Lung (tissue), 12 donors: ENCODE measurements around the gene MACROH2A1. TPM values are rescaled to one million over a fixed set of nuclear protein-coding genes. Genes with fewer than 3 reads are reported as not detected.

Experiments
- ATAC-seq: fragments of 200-7000 bp; cut with Tn5 transposase; one replicate; pipeline ENCODE4 v1.9.1; 2020; ENCODE audit warnings: moderate number of reproducible peaks; ENCODE audit not compliant: insufficient read depth, low FRiP score
- DNase-seq, 3 donors: peaks; one replicate each; pipeline ENCODE4 v3.0.0-alpha.2; 2013 to 2017
- H3K27ac ChIP-seq, 2 donors: one replicate each; pipeline ENCODE4 v1.5.1; 2013; ENCODE audit warnings: mild to moderate bottlenecking in 2 of 2, moderate library complexity in 2 of 2, control low read depth in 1 of 2, inconsistent platforms in 1 of 2, low read depth in 1 of 2, low read length in 1 of 2
- H3K27me3 ChIP-seq, 3 donors: one replicate each; pipeline ENCODE4 v1.5.1; 2013; ENCODE audit warnings: low read length in 2 of 3; ENCODE audit not compliant: control insufficient read depth in 3 of 3, insufficient read depth in 3 of 3
- H3K36me3 ChIP-seq, 4 donors: one replicate each; pipeline ENCODE4 v1.5.1; 2013; ENCODE audit warnings: low read length in 4 of 4, mild to moderate bottlenecking in 1 of 4, moderate library complexity in 1 of 4; ENCODE audit not compliant: control insufficient read depth in 4 of 4, insufficient read depth in 4 of 4
- H3K4me1 ChIP-seq, 5 donors: one replicate each; pipeline ENCODE4 v1.5.1; 2013; ENCODE audit warnings: low read length in 5 of 5, mild to moderate bottlenecking in 2 of 5, moderate library complexity in 1 of 5; ENCODE audit not compliant: control insufficient read depth in 5 of 5, insufficient read depth in 5 of 5
- H3K4me3 ChIP-seq: one replicate; pipeline ENCODE4 v1.5.1; 2013; ENCODE audit warnings: mild to moderate bottlenecking, control low read depth, moderate library complexity
- H3K9ac ChIP-seq, 2 donors: one replicate each; pipeline ENCODE4 v1.5.1; 2013; ENCODE audit warnings: low read length in 2 of 2, control low read depth in 1 of 2; ENCODE audit not compliant: insufficient read depth in 1 of 2
- H3K9me3 ChIP-seq, 4 donors: one replicate each; pipeline ENCODE4 v1.5.1; 2013; ENCODE audit warnings: low read length in 3 of 4, mild to moderate bottlenecking in 1 of 4, moderate library complexity in 1 of 4; ENCODE audit not compliant: control insufficient read depth in 4 of 4, insufficient read depth in 3 of 4
- WGBS, 2 donors: extraction: QIAGEN DNeasy Blood & Tissue Kit; methylation state at CpG; one replicate each; pipeline ENCODE4 v1.1.7; 2013; 5-methylcytosine and 5-hydroxymethylcytosine counted together
- polyA plus RNA-seq, 2 donors: library from polyadenylated mRNA; stranded (reverse); fragments of 200-250 nt; gene quantifications; one replicate each; pipeline ENCODE4 v1.2.1, GENCODE V29; 2013
- total RNA-seq, 2 donors: library from RNA; depleted of rRNA in 1 of 2; stranded (reverse); fragments of >200 nt in 1 of 2; gene quantifications; one replicate each; pipeline ENCODE4 v1.2.1, GENCODE V29; 2014 to 2021
- TF ChIP-seq, protein P1 (sequence below): IDR thresholded peaks from 2 replicates; pipeline ENCODE4 v1.5.1; 2012; ENCODE audit warnings: mild to moderate bottlenecking; ENCODE audit errors: control extremely low read depth, extremely low read depth
- donor health status: control.
- donor health status: control.
- donor health status: Bipolar disorder and iron deficiency.
- donor health status: healthy.
- donor health status: DM: yes; HTN: yes; CAD: no.

MACROH2A1 gene
- total and polyA plus RNA-seq, 4 donors: 149 to 334 (median 248) TPM

DNA sequence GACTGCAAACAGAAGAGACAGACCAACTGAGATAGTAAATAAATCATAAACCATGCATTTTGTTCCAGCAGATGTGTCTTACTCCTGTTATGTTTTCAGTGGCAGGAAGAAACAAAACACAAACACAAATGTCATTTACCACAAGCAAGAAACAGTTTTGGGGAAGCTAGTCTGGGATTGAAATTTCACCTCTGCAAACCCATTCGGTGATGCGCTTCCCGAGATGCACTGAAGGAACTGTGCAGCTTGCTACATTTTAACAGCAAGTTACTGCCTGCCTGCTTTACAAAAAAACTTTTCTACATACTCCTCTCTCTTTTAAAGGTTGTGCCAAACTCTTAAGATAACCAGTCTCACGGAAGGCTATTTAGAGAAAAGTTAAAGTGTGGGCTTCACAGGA is 3.2 kb downstream of the MACROH2A1 start:
- ATAC-seq (no peak), DNase-seq (no peak)
- TF ChIP-seq, protein P1, sequence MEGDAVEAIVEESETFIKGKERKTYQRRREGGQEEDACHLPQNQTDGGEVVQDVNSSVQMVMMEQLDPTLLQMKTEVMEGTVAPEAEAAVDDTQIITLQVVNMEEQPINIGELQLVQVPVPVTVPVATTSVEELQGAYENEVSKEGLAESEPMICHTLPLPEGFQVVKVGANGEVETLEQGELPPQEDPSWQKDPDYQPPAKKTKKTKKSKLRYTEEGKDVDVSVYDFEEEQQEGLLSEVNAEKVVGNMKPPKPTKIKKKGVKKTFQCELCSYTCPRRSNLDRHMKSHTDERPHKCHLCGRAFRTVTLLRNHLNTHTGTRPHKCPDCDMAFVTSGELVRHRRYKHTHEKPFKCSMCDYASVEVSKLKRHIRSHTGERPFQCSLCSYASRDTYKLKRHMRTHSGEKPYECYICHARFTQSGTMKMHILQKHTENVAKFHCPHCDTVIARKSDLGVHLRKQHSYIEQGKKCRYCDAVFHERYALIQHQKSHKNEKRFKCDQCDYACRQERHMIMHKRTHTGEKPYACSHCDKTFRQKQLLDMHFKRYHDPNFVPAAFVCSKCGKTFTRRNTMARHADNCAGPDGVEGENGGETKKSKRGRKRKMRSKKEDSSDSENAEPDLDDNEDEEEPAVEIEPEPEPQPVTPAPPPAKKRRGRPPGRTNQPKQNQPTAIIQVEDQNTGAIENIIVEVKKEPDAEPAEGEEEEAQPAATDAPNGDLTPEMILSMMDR: no peak
- no peak overlapping the region for H3K4me3 ChIP-seq
- no peak overlapping the region for H3K9ac ChIP-seq
- no peaks in the 10 kb centered on the region for H3K9me3 ChIP-seq
- peak overlapping the region in 1 of 2 donors; percentile 25 for H3K27ac ChIP-seq
- peaks cover 29 to 54% (median 36%) of the 10 kb centered on the region in 5 donors for H3K4me1 ChIP-seq
- H3K27me3 ChIP-seq: no peaks in the 10 kb centered on the region
- peaks cover 0 to 9% (median 2%) of the 10 kb centered on the region in 4 donors for H3K36me3 ChIP-seq
- 31 to 56% methylated on average over 4 of the region's 4 CpGs for WGBS, 2 donors

DNA sequence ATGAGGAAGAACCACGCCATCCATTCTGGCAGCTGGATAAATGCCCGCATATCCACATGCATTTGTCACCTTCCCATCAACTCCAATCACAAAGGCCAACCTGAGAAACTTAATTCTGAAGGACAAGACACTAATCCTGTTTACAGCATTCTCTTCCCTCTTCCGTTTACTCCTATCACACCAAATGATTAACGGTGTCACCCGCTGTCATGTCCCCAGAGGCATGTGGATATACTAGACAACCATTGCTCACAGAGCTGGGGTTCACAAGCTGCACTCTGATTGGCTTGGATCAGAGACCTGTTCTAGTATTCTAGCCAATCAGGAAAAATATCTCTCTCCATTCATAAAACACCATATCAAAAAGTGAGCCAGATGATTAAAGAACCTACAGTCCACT is 3.6 kb downstream of the MACROH2A1 start:
- WGBS, 2 donors: 44 to 60% methylated on average over 5 of the region's 5 CpGs
- H3K27me3 ChIP-seq: no peaks in the 10 kb centered on the region
- TF ChIP-seq, protein P1: no peak
- no peak overlapping the region for H3K4me3 ChIP-seq
- H3K36me3 ChIP-seq: peaks cover 0 to 9% (median 2%) of the 10 kb centered on the region in 4 donors
- DNase-seq: no peak
- ATAC-seq: no peak
- H3K4me1 ChIP-seq: peaks cover 25 to 55% (median 36%) of the 10 kb centered on the region in 5 donors
- no peak overlapping the region for H3K9ac ChIP-seq
- H3K27ac ChIP-seq: peak overlapping the region in 1 of 2 donors; percentile 17
- no peaks in the 10 kb centered on the region for H3K9me3 ChIP-seq

DNA sequence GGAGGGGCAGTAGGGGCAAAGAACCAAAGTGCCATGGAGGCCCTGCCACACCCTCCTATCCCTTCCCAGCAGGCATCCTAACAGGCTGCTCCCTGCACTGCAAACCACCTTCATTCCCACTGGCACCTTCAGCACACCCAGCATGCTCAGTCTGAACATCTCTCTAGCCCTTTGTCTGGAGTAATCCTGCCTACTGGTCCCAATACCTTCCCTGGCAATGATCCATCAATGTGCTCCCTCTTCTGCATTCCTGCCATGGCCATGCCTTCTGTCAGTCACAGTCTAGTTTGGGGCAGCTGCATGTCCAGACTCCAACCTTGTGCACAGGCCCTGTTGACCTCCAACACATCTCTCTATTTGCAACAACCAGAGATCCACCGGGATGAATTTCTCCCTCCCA is 4.9 kb downstream of the MACROH2A1 start:
- H3K27ac ChIP-seq: peak overlapping the region in 1 of 2 donors; percentile 58
- no peak for ATAC-seq
- peaks cover 24 to 59% (median 36%) of the 10 kb centered on the region in 5 donors for H3K4me1 ChIP-seq

More for the DNA sequence above, 4.9 kb downstream of the MACROH2A1 start:
- no peaks in the 10 kb centered on the region for H3K27me3 ChIP-seq
- DNase-seq: no peak
- no peaks in the 10 kb centered on the region for H3K9me3 ChIP-seq
- TF ChIP-seq, protein P1: no peak
- H3K9ac ChIP-seq: no peak overlapping the region
- WGBS, 2 donors: 88 to 89% methylated on average over 1 of the region's 1 CpG
- peaks cover 0 to 9% (median 2%) of the 10 kb centered on the region in 4 donors for H3K36me3 ChIP-seq
- H3K4me3 ChIP-seq: no peak overlapping the region
